Activated T-helper 9 cell treated with anti-CD3 and anti-CD28 coated beads, Interleukin-2, amount 50 U/mL, for 16 hours (primary cell): ENCODE data around the gene PLXND1.
"Not testable (repeated sequence)": the region's sequence is repeated elsewhere in the genome, so short reads cannot be mapped to it uniquely, and the experiment has no call there.

ENCODE experiments used
- DNase-seq: peaks from one replicate; pipeline ENCODE4 v3.0.0-alpha.2; 2020; ENCODE audit warnings: low read depth

PLXND1 gene

DNA sequence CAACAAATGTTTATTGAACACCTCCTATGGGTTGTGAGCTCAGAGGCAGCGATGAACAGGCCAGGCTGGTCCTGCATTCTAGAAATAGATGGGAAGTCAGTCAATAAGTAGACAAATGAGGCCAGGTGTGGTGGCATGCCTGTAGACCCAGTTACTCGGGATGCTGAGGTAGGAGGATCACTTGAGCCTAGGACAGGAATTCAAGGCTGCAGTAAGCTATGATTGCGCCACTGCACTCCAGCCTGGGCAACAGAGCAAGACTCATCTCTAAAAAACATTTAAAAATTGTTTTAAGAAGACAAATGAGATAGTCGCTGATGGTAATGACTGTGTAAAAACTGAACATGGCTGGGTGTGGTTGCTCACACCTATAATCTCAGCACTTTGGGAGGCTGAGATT, 82.4 kb downstream of the PLXND1 start:
- DNase-seq: no peak

DNA sequence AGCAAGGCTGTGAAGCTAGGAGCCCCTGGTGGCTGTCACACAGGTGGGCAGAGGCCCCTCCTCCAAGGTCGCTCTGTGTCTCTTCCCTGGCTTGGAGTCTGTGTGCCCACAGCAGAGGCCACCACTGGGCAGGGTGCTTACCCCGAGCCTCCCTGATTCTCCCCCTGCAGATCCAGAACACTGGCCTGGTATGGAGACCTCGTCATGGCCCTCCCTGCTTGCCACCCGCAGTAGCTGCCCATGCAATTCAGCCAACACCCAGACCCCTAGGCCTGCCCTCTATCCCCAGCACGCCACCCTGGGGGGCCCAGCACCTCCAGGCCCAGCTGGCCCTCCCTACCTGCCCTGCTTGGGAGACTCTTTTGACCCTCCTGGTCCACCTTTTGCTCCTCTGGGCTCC, 83.5 kb downstream of the PLXND1 start:
- DNase-seq: no peak

DNA sequence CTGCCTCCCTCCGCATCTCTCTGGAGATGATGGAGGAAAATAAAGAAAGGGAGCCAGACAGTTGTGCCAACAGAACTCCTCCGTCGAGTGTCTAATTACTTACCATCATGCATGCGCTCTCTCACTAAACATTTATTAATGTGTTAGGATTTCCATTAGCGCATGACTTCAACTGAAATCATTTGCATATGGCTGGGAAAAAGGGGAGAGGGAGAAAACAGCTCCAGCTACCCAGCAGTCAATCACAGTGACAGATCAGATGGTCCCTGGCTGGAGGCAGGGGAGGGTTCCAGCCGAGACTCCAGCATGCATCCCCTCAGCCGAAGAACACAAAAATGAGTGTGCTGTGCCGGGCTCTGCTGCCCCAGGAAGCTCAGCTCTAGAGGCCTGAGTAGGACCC, 84.9 kb downstream of the PLXND1 start:
- DNase-seq: no peak

DNA sequence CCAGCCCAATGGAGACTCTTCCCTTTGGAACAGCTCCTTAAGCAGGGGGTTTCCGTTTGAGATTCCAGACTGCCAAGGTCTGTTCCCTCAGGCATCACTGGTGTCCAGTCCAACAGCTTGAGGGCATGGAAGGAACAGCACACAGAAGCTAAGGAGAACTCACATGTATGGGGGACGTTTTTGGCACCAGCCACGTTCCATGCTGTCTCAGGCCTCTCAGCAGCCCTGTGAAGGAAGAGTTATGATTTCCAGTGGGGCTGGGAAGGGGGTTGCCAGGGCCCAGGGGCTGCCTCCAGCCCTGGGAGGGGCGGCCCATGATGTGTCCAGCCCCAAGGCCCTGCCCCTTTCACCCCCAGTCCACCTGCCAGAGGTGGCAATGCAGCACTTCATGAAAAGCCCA, 85.5 kb downstream of the PLXND1 start:
- no peak for DNase-seq

DNA sequence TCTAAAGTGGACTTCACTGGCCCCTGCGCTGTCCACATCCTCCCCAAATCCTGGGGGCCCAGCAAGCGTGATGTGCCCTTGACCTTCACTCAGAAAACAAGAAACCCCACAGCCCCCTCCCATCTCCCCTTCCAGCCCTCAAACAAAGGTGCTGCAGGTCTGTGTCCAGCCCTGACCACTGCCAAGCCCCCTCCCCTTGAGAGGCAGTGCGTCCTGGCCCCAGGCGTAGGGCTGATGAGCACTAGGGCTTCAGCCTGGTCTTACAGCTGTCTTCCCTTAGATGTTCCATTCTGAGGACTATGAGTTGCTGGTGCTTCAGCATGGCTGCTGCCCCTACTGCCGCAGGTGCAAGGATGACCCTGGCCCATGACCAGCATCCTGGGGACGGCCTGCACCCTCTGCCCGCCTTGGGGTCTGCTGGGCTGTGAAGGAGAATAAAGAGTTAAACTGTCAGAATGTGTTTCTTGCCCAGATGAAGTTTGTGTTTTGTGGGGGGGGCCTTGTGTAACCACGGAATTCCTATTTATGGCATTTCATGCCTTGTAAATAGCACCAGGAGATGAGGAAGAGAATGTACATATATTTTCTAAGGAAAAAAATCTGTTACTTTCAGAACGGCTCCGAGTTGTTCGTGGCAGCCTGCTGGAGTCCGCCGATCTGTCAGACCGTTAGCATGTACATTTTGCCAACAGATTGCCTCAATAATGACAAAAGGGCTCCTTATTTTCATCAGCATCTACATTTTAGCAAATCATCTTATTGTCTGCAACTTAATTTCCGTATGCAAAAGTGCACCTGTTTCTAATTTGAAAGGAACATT, 86.4 kb downstream of the PLXND1 start:
- no peak for DNase-seq

DNA sequence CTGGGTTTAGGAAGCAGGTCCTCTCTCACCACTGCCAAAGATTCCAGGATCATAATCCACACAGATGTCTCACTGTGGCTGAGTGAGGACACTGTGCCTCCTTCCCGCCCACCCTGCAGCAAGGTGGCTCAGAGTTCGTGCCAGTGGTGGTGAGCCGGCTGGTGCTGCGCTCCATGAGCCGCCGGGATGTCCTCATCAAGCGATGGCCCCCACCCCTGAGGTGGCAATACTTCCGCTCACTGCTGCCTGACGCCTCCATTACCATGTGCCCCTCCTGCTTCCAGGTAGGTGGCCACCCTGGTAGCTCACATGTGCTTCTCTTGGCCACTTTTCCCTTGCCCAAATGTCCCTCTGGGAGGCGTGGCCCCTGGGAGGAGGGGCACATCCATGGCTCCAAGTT, 87.0 kb downstream of the PLXND1 start:
- no peak for DNase-seq

DNA sequence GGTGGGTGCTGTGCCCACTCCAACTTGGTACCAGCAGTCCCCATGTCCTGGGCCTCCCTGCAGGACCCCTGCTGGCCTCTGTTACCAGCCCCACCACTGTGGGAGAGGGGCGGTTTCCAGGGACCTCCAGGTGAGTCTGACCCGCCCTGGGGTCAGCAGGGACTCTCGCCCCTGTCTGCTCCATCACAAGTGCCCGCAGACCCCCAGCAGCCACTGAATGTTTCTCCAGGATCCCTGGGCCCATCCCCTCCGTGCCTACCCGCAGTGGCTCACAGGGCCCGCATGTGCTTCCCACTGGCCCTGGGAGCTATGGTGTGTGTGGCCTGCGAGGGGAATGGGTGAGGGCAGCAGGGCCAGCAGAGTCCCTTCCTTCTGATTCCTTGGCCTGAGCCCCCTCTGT, 87.9 kb downstream of the PLXND1 start:
- no peak for DNase-seq

DNA sequence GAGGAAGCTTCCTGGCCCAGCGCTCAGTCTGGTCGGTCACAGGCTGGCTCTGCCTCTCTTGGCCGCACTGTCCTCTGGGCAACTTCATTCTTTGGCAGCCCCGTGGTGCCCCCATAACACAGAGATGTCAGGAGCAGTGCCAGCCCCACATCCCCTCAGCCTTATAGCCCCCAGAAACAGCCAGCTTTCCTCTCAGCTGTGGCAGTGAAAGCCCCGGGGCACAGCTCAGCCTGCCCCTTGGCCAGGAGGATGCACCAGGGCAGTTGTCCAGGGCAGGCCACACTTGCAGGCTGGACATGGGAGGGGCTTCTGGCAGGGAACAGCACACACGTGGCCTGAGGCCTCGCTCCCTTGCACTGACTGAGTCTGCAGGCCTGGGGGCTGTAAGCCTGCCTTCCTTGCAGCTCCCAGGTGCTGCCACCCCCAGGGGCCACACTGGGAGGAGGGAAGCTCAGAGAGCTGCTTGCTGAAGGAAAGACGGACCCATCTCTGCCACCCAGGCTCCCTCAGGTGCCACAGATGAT, 88.4 kb downstream of the PLXND1 start:
- no peak for DNase-seq

DNA sequence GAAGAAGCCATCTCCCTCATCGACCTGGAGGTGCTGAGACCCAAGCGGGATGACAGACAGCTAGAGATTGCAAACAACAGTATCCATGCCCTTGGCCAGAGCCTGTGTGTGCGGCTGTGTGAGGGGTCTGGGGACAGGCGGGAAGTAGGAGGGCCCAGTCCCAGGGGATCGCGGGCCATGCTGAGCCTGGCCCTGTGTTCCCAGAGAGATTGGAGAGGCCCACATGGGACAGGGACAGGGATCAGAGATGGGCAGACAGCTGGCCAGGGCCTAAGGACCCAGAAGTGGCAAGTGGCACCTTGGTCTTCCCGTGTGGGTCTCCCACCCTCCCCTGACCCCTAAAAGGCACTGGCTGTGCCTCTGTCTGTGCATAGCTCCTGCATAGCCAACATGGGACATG, 89.0 kb downstream of the PLXND1 start:
- DNase-seq: no peak

DNA sequence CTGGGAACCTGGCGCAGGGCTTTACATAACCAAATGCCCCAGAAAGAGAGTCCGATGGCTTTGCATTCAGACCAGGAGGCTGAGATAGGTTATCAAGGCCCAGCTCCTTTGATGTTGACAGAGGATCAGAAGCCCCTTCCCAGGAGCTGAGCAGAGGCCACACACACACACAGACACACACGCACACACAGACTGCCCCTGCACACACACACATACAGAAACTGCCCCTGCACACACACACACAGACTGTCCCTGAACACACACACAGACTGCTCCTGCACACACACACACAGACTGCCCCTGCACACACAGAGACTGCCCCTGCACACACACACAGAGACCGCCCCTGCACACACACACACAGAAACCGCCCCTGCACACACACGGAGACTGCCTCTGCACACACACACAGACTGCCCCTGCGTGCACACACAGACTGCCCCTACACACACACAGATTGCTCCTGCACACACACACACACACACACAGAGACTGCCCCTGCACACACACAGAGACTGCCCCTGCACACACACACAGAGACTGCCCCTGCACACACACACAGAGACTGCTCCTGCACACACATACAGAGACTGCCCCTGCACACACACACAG, 90.5 kb downstream of the PLXND1 start:
- not testable (repeated sequence) for DNase-seq

DNA sequence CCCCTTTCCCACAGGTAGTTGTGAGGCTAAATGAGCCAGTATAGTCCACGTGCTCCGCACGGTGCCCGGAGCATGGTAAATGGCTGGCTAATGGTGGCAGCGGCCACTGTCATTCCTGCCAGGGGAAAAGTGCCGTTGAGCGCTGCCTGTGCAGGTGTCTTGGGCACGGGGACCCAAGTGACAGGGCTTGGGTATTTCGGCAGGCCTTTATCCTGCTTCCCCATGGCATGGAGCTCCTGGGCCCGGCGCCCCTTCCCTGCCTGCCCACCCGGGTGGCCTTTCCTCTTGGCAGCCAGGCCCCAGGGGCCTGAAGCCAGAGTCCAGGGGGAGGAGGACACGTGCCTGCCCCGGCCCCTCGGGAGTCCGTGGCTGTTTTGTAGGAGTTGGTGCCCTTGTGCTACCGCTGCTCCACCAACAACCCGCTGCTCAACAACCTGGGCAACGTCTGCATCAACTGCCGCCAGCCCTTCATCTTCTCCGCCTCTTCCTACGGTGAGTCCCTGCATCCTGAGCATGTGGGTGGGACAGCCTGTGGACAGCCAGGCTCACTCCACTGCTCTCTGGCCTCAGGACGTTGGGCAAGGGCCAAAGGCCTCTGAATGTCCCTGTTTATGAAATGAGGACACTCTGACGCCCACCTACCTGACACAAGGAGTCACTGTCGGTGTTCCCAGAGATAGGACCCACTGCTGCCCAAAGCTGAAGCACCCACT, 91.2 kb downstream of the PLXND1 start:
- not testable (repeated sequence) for DNase-seq

DNA sequence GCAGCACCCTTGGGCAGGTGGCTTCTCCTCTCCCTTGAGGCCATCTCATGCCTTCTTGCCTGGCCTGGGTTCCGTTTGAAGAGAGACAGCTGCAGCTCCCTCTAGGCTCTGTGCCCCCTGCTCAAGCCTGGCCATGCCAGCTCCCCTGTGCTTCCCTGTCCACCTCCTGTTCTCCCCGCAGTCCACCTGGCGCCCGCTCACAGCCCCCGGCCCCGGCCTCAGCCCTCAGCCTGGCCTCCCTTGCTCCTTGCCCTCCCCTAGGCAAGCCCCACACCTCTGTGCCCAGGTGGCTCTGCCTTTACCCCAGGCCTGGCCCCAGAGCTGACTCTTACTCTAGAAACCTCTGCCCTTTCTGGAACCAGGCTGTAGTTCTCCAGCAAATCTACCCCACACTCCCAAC, 91.9 kb downstream of the PLXND1 start:
- DNase-seq: no peak

DNA sequence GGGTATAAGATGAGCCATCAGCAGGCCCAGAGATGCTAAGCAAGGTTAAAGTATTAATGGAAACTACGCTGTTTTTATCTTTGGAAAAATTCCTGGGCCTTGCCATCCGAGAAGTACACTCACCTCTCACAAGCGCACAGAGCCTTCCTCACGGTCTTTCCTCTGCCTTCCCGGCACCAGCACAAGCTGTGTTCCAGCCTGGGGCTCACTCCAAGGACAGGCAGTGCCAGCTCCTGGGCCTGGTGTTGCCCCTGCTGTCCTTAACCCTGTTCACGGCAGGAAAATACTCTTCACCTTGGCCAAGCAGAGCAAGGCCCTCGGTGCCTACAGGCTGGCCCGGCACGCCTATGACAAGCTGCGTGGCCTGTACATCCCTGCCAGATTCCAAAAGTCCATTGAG, 92.4 kb downstream of the PLXND1 start:
- no peak for DNase-seq

DNA sequence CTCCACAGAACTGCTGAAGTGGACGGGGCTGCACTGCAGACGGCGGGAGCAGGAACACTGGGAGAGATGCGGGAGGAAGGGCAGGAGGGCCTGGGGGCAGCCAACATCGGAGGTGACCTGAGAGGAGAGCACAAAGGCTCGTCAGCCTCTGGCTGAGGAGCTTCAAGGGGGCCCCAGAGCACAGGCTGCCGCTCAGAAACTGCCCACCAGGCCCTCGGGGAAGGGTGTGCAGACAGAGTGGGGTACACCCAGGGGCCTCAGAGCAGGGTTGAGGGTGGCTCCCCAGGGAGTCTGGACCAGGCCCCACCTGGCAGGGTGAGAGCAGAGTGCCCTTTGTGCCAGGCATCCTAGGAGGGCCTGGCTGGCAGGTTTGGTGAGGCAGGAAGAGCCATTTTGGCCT, 92.8 kb downstream of the PLXND1 start:
- no peak for DNase-seq

DNA sequence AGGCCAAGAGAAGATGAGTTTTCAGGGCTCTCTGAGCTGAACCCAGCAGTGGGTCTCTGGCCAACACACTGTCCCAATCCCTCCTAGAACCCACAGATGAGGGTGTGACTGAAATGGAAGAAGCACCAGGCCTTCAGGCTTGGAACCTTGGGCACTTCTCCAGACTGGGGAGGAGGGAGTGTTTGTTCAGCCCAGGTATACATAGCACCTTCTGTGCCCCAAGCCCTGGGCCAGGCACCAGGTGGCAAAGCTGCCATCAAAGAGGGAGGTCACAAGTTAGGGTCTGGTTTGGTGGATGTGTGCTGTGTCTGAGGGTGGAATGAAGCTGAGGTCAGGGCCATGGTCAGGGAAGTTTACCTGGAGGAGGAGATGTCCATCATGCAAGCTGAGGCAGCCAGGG, 93.9 kb downstream of the PLXND1 start:
- DNase-seq: no peak

DNA sequence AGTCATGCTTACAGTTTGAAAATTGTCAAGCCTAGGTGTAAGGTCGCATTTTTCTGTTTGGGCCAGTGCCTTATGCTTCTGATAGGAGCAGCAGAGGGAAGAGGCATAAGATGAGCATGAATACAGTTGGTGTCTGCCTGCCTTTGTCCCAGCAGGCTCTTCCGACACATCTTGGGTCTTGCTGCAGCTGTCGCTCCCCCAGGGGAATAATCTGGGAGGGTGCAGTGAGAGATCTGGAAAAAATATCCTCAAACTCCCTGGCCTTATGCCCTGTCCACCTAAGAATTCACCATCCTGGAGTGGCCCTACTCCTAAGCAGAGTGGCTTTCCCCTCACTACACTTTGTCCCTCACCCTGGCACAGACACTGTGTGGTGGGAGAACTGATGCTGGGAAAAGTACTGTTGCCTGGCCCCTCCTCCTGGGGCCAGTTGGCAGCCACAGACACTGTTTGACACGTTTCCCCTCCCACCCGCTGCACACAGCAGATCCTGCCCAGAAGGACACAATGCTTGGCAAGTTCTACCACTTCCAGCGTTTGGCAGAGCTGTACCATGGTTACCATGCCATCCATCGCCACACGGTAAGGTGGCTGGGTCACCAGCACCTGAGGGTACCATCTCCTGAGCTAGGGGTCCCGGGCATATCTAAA, 99.2 kb downstream of the PLXND1 start:
- no peak for DNase-seq

DNA sequence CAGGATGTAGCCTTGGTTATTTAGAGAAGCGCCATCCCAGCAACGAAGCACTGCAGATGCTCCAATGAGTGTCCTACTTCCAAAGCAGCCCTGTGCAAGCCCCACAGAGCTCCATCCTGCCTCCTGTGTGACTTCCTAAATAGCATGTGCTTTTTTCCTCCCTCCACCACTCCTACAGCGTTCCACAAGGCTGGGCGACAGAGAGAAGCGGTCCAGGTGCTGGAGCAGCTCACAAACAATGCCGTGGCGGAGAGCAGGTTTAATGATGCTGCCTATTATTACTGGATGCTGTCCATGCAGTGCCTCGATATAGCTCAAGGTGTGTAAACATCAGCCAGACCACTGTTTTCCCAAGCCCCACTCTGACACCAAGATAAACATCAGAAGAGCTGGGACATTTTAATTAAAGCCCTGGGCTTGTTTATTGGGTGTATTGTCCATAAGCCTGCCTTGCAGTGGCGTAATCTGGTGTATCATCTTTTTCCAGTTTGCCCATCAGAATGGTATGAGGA, 100.2 kb downstream of the PLXND1 start:
- no peak for DNase-seq

DNA sequence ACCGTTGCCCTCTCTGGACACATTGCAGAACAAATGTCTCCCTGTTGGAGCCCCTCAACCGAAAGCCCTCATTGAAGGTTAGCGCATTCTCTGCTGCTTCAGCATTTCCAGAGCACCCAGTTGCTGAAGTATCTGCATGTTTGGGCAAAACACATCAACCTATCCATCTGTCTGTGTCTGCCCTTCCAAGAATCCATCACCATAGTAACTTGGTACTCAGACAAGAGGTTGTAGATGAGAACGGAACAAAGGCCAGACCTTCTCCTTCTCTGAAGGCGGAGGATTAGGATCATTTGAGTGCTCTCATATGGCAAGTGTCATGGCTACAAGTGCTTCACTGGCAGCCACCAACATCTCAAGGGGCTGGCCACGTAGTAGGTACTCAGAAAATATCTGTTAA, 101.1 kb downstream of the PLXND1 start:
- no peak for DNase-seq
